ENCODE data around the gene CFAP210.

CFAP210 gene, protein sequence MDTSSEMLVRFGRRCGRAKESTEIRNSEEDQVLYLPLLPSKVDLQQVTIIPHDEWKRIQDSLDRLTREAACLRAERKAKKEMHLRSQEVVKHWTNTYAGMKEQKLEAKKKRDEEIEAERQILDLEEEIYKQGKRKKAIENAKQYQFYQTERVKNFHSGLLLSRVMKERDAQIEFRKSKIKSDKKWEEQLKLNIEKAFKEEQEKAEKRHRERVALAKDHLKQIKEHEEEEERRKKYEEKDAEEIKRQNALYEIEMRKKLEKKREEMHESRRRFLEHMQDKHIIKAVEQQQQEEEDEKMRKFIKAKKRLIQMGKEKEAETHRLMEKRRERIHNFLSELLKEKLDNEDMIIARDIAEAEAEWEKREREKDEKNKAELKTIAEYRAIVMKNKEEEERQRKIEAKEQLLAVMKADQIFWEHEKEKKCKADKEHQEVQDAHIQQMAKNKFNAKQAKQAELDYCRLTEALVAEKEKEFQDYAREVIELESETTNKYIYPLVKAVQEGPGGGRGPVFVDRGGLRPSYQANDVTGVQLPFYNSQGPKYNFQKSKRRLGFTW

DNA sequence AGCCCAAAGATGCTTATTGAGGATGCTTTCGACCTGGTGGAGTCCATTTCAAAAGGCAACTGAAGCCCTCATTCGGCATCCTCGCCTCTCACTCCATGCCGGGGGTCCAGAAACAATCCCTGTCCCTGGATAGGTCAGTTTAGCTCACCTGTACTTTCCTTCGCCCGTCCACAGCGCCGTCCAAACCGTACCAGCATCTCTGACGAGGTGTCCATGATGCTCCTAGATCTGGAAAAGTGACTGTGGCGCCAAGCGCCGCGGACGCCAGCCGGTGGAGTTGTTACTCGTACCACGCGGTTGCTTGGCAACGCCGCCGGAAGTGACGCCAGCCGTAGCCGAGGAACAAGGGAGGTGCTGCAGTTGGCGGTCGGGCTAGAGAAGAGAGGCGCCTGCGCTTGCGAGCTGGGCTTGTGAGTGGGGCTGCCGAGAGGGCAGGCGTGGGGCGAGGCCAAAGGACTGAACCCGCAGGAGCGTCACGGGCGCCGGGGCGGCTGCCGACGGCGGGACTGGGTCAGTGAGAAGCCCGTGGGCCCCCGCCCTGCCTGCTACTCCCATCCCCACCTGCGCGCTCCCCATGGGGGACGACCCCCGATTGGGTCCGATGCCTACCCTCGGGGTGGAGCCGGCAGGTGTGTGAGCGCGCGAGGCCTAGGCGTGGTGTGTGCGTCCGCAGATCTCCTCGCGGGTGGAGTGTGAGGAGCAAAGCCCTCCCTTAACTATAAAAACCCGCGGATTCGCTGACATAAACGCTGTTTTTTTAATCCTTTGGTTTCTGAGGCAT lies at the start of gene CFAP210, which contains the start of gene PHOSPHO2:
TSS of gene CFAP210 (minus strand) at position 293 of the 781 bp plus-strand sequence. CDS start at position 215, 78 bp downstream.
TSS of gene PHOSPHO2 (plus strand) at position 357 of the 781 bp plus-strand sequence. CDS start 6,503 bp downstream, outside the sequence.
- peak; percentile 98 for DNase-seq (ENCODE audit: low read depth)

DNA sequence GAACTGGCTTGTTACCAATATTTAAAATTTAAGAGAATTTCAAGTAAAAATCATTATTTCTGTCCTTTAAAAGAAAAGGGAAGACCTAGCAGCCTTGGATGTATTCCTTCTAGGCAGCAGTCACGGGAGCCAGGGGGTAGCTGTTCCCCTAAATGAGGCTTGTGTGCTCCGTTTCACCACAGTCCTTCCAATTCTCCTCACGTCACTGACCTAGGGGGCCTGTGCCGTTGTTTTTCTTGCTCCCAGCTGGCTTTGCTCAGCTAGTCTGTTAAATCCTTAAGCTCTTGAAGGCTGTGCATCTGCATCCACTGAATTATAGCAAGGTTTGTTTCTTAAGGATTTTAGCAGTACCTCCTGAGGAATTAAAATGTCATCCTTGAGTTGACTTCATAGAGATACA lies 49.3 kb upstream of the CFAP210 start:
- DNase-seq (ENCODE audit: low read depth), result no peak

DNA sequence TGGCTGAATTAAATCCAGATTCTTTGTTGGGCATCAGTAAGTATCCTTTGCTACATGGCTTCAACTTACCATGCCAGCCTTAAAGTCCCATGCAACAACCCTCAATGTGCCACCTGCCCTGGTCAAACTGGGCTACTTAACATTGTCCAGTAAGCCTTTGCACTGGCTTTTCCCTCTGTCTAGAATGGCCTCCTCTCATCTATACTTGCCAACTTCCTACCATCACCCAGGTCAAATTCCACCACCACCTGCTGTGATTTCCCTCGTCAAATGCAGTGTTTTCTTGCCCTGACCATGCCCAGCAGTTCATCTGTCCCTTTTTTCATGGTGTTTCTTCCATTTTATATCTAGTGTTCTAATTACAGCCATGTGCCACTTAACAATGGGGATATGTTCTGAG lies 45.1 kb upstream of the CFAP210 start:
- DNase-seq (ENCODE audit: low read depth), result no peak

DNA sequence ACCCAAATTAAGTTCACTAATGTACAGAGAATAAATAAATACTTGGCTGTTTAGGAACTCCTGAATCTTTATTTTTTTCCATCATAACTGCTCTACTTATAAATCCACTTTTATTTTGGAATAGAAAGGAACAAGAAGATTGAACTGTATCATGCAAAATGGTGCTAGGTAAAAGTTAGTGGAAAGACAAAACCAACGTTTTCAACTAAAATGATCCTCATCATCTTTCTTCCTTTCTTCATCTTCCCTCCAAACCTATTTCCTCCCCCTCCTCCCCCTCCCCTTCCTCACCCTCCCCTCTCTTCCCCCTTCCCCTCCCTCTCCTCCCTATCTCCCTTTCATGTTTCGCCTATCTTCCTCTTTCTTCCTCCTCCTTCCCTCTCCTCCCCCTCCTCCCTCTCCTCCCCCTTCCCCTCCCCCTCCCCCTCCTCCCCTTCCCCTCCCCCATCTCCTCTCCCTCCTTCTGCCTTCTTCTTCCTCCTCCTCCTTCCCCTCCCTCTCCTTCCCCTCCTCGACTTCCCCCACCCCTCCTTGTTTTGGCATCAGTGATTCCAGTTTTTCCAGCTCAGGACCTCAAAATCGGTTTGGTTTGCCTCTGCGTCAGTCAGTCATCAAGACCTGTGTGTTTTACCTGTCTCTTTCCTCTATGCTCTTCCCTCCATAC lies 44.5 kb upstream of the CFAP210 start:
- no peak for DNase-seq (ENCODE audit: low read depth)

DNA sequence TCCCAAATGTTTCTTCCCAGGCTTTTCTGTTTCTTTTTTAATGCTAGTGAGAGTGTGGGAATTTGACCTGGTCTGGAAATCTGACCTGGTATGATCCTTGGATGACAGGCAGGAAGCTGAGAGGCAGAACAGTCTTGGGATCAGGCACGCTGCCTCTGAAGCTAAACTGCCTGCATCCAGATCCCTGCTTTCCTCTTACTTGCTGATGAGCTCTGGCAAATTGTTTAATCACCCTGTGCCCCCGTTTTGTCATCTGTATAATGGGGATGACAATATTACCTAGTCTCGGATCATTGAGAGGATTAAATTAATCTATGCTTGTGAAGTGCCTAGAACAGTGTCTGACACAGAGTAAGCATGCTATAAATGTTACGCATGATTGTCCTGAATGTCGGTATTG lies 42.7 kb upstream of the CFAP210 start:
- DNase-seq (ENCODE audit: low read depth), result no peak

DNA sequence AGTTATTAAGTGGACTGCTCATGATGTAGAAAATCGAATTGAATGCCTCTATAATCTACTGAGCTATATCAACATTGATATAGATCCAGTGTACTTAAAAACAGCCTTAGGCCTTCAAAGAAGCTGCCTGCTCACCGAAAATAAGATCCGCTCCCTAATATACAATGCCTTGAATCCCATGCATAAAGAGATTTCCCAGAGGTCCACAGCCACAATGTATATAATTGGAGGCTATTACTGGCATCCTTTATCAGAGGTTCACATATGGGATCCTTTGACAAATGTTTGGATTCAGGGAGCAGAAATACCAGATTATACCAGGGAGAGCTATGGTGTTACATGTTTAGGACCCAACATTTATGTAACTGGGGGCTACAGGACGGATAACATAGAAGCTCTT lies 41.4 kb upstream of the CFAP210 start:
- no peak for DNase-seq (ENCODE audit: low read depth)

DNA sequence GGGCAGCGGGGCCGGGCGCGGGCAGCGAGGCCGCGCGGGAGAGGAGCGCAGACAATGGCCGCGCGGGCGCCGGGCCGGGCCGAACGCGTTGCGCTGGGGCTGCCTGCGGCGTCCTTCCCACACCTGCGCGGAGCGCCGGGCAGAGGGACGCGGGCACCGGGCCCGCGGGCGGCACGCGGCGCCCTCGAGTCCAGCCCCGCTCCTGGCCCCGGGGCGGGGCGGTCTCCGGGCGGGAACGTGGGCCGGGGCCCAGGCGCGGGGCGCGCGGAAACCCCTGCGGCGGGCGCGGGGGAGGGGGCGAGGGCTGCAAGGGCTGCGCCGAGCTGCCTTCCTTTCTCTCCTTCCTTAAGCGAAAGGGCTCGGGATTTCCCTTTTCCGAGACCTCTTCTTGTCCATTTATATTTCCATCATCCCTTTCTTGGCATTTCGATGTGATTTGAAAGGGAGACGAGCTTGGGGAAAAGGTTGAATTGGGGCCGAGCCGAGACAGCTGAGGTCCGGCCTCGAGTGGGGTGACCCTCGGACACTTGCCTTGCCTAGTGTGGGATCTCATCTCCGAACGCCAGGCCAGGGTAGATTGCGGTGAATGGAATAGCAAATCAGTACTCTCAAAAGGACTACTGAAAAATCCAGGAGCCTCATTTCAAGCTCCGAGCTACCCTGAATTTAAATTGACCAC lies 40.1 kb upstream of the CFAP210 start:
- peak; percentile 21 for DNase-seq (ENCODE audit: low read depth)

DNA sequence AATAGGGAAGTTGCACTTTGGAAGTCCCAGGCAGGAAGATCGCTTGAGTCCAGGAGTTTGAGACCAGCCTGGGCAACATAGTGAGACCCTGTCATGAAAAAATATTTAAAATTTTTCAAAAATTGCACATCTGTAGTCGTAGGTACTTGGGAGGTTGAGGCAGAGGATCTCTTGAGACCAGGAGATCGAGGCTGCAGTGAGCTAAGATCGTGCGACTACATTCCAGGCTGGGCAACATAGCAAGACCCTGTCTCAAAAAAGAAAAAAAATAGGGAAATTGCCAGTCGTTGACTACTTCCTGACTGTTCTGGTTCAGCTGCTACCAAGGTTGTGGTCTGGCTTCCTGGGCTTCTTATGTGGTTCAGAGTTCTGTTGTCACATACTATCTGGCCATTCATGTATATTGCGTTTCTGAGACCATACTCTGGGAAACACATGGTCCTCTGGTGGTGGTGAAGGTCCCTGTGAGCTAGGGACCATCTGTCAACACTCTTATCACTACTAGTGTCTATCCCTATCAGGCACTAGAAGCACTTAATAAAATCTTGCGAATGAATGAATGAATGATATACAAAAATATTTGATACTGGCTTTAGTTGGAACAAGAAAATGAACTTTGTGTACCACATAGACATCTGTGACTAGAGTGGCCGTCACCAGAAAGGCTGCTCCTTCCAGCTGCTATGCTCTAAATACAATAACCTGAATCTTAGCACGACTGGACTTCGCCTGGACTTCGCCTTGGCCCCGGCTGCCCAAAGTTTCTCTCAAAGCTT lies 38.6 kb upstream of the CFAP210 start:
- no peak for DNase-seq (ENCODE audit: low read depth)

DNA sequence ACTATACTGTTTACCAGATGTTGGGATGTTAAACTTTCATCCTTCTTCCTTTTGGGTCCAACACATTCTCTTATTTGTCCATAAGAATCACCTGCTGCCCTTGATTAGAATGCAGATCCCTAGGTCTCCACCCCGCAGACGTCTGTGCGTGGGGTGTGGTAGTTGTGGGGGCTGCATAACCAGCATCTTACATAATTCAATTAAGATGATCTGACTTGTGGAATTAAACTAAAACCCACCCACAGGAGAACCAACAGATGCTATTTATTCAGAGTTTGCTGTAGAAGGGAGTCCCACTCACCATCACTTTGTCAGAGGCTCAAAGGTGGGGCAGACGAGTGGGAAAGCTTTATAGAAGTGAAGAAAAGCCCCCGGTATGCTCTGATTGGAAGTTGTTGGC lies 37.9 kb upstream of the CFAP210 start:
- no peak for DNase-seq (ENCODE audit: low read depth)

DNA sequence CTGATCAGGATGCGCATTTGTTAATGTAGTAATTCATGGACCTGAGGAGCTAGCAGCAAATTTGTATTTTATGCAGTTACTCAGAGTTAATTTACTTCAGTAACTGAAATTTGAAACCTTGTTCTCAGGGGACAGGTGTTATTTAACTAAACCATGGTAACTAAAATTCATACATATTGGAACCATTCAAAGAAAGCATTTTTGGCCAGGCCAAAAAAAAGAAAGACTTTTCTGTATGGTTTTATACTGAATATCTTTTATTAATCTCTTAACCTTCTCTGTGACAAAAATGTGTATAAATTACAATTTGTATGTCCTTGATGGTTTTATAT lies 35.0 kb upstream of the CFAP210 start:
- no peak for DNase-seq (ENCODE audit: low read depth)

DNA sequence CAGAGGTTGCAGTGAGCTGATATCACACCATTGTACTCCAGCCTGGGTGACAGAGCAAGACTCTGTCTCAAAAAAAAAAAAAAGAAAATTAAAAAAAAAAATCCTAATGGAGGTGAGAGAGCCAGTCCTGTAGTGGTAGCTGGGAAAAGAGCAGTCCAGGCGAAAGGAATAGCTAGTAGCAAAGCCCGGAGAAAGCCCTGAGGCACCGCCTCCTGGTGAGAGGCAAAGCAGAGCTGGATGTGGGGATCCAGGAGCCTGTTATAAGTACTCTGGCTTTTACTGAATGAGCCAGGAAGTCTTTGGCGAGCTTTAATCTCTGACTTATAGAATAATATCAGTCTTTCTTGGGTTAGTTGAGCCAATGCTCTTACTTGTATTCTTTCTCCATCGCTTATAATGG lies 32.9 kb upstream of the CFAP210 start:
- DNase-seq (ENCODE audit: low read depth), result no peak

DNA sequence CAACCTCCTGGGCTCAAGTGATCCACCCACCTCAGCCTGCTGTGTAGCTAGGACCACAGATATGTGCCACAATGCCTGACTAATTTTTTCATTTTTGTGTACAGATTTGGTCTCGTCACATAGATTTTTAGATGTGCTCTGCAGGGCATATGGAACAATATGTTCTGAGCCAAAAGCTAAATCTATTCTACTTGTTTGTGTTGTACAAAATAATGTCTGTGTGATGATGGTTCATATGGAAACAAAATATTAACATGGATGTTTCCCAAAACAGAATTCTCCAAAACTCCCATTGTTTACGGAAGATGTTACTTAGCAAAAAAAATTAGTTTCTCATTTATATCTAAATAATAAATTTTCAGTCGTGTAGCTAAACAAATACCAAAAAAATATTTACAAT lies 26.8 kb upstream of the CFAP210 start:
- DNase-seq (ENCODE audit: low read depth), result no peak

DNA sequence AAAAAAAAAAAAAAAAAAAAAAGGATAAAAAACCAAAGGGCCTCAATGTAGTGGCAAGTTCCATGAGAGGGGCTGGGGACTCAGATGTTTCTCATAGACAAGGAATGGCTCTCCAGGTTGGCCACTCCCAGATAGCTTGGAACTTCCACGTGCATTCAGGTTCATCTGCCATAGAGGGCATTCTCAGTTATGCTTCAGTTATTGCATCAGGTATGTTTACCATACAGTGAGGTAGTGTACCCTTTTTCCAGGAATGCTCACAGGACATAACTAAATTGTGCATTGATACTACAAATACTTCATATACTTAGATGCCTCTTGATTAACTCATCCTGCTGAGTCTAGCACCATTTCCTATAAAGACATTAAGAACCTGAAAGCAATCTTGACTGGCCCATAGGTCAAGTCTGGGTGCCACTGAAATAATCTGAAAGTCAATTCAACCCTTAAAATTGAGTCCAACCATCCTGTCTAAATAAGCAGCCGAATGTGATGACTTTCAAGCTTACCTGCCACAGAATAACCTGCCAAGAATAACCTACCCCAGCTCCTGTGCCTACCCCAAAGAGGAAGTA lies 24.8 kb upstream of the CFAP210 start:
- no peak for DNase-seq (ENCODE audit: low read depth)

DNA sequence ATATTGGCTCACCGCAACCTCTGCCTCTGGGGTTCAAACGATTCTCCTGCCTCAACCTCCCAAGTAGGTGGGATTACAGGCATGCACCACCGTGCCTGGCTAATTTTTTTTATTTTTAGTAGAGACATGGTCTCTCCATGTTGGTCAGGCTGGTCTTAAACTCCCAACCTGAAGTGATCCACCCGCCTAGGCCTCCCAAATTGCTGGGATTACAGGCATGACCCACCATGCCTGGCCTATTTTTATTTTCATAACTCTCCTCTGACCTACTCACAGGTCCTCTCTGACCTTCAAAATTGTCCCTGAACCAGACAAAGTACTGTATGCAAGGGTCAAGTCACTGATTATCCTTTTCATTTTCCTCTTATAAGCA lies 23.5 kb upstream of the CFAP210 start:
- DNase-seq (ENCODE audit: low read depth), result no peak

DNA sequence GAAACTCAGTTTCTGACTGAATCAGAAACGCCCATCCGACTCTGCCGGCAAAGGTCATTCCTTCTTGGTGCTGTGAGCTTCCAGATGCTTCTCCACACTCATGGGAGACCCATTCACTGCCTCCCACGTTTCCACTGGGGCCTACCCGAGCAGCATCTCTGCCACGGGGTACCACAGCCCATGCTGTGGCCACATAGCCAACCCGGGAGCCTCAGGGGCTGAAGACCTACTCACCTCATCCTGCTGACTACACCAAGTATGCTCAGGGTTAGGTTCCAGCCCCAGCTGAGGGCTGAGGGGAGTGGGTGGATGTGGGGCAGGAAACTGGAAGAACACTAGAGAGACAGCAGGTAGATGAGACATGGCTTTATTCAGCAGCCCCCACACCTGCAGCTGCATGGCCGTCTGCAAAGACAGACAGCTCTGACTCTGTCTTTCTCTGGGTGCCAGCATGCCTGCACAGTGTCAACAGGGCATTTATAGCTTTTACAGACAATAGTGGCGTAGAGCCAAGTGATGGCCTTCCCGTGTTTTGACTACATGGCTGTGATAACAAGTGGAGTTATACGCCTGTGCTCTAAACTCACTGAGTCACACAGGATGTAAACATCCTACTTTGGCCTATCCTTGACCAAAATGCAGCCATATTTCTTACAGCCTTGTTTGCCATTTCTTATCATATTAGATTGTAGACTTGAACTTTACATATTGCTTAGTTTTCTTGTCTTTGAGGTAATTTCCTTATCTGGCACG lies 22.9 kb upstream of the CFAP210 start:
- DNase-seq (ENCODE audit: low read depth), result no peak

DNA sequence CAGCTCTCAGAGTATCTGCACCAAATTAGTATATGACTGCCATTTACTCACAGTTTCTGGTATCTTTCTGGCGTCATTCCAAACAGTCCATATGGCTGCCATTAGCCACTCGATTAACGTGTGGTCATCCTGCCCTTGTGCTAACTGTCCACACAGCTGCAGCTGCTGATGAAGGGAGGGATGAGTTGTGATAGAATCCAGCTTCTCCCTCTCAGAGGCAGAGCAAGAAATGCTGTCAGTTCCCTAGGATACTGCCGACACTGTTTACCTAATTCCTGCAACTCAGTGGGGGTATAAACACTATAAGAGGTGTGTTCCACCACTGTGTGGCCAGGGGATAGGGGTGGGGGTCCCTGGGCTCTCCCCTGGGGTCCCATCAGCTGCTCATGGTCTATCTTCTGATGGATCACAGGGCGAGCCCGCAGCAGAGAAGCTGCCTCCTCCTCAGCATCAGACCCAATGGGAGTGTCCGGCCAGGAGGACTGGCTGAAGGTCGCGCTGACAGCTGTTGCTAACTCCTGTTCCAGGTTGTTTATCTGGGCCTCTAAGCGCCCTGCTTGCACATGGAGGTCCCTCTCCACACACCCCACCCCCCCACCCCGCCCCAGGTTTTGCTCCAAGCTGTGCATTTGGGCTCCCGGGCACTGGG lies 22.2 kb upstream of the CFAP210 start:
- no peak for DNase-seq (ENCODE audit: low read depth)

DNA sequence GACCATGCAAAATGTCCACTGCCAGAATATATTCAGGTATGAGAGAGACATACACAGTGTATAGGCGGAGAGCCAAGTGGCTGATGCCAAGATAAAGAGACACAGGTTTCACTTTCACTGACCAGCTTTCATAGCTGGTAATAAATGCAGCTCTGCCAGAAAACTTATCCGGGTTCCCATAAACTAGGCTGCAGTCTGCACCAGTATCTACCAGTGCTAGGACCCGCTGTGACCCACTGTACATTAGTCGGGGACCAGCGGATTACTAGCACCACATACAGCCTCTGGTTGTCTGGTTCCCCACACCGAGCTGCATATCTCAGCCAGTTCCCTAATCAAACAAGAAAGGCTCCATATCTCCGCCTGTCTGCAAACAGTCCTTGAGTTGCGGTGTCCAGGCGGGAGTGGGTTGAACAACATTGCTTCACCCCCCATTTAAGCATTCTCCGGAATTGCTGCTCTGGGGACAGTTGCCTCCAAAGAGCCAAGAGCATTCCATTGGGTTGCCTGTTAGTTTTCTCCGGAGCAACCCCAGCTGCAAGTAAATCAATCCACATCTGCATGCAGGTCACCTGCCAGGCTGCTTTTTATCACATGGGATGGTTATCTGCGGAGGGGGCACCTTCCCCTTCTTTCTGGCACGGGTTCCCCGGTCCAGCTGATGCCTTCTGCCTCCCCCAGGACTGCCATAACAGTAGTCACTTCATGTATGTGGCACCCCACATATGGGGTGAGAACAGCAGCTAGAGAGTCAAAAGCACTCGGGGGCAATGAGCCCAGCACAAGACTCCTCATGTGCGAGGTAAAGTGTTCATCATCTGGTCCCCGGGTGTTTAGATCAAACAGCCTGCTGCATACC lies 21.4 kb upstream of the CFAP210 start:
- DNase-seq (ENCODE audit: low read depth), result no peak

DNA sequence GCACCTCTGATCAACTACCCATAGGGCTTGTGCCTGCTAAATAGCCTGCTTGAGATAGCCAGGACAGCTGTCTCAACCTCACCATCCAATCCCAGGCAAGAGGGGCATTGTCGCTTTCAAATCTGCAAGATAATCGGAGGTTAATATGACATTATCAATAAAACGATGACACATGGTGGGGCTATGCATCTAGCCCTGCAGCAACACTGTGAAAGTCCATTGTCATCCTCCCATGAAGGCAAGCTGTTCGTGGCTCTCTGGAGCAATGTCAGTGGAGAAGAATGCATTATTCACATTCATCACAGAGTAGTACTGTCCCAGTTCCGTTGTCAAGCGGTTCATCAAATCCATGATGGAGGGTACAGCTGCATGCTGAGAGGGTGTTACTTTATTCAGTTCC lies 20.5 kb upstream of the CFAP210 start:
- DNase-seq (ENCODE audit: low read depth), result no peak

DNA sequence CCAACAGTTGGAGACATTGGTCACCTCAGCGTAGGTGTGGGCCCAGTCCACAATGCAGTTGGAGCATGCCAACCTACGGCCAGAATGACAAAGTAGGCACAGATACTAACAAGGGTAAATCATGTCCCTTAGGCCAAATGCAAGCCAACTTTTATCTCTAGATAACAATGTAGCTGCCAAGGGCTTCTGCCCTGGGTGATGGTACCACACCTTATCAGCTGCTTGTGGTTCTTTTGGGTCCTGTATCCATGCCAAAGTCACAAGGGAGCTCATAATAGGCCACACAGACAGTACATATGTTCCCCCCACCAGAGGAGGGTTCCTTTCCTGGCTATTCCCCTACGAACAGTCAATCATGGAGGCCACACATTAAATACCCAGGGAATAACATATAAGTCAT lies 19.1 kb upstream of the CFAP210 start:
- DNase-seq (ENCODE audit: low read depth), result no peak

All from activated T-cell treated with anti-CD3 and anti-CD28 coated beads for 48 hours (primary cell).